SK-N-SH (cell line): ENCODE data around the gene HSPG2.

Experiments used
- EP300 ChIP-seq, 2 experiments: IDR thresholded peaks; 2 replicates each; pipeline versions ENCODE4 v1.4.0 to v1.6.1; 2012; ENCODE audit warnings: borderline replicate concordance in 1 of 2, low read depth in 1 of 2, low read length in 1 of 2
- RCOR1 ChIP-seq: fragments of 150-350 bp; IDR thresholded peaks from 2 replicates; pipeline ENCODE4 v1.6.1; 2017; ENCODE audit warnings: antibody characterized with exemption, low read length
- RXRA ChIP-seq: IDR thresholded peaks from 2 replicates; pipeline ENCODE4 v1.4.0; 2012; ENCODE audit warnings: low read depth, mild to moderate bottlenecking, borderline replicate concordance
- SIN3A ChIP-seq: IDR thresholded peaks from 2 replicates; pipeline ENCODE4 v1.6.1; 2012; ENCODE audit warnings: low read depth, mild to moderate bottlenecking, low read length, moderate library complexity, borderline replicate concordance
- SMC3 ChIP-seq: IDR thresholded peaks from 2 replicates; pipeline ENCODE4 v1.6.1; 2012; ENCODE audit warnings: low read depth, low read length, improper control_type of control experiment
- YY1 ChIP-seq: IDR thresholded peaks from 2 replicates; pipeline ENCODE4 v1.4.0; 2012; ENCODE audit warnings: low read depth, mild to moderate bottlenecking
- TF ChIP-seq, protein P1 (sequence below): fragments of 200-600 bp; sonication (generic); IDR thresholded peaks from 2 replicates; pipeline ENCODE4 v1.6.1; 2017; ENCODE audit warnings: antibody characterized with exemption, mild to moderate bottlenecking, moderate library complexity
- TF ChIP-seq, protein P2 (sequence below): IDR thresholded peaks from 2 replicates; pipeline ENCODE4 v1.4.0; 2012; ENCODE audit warnings: low read depth, borderline replicate concordance
- TF ChIP-seq, protein P3 (sequence below): IDR thresholded peaks from 2 replicates; pipeline ENCODE4 v1.4.0; 2012; ENCODE audit warnings: low read depth, borderline replicate concordance

DNA sequence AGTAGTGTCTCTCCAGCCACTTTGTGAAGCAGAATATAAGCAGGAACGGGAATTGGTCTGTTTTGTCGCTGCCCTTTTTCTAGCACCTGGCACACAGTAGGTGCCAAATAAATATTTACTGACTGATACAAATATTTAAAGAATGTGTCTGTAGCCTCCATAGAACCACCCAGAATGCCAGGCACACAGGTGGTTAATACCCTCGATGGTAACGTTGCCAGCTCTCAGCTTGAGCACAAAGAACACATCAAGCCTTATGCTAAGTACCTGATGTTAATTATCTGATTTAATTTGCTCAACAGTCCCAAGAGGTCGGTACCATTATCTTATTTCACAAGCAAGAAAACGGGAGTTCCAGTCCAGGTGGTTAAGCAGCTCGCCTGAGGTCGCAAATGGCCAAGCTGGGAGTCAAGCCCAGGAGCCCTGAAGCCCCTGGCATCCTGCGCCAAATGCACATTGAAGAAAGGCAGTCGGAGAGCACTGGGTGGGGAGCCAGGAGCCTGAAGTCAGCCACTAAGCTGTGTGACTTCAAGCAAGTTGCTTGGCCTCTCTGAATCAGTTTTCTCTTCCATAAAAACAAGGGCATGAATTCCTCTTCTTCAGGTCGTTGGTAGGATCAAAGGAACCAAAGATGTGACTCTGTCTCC lies 26.4 kb downstream of the HSPG2 start:
- TF ChIP-seq, protein P1, sequence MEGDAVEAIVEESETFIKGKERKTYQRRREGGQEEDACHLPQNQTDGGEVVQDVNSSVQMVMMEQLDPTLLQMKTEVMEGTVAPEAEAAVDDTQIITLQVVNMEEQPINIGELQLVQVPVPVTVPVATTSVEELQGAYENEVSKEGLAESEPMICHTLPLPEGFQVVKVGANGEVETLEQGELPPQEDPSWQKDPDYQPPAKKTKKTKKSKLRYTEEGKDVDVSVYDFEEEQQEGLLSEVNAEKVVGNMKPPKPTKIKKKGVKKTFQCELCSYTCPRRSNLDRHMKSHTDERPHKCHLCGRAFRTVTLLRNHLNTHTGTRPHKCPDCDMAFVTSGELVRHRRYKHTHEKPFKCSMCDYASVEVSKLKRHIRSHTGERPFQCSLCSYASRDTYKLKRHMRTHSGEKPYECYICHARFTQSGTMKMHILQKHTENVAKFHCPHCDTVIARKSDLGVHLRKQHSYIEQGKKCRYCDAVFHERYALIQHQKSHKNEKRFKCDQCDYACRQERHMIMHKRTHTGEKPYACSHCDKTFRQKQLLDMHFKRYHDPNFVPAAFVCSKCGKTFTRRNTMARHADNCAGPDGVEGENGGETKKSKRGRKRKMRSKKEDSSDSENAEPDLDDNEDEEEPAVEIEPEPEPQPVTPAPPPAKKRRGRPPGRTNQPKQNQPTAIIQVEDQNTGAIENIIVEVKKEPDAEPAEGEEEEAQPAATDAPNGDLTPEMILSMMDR = no peak
- TF ChIP-seq SMC3 = no peak
- TF ChIP-seq, protein P2, sequence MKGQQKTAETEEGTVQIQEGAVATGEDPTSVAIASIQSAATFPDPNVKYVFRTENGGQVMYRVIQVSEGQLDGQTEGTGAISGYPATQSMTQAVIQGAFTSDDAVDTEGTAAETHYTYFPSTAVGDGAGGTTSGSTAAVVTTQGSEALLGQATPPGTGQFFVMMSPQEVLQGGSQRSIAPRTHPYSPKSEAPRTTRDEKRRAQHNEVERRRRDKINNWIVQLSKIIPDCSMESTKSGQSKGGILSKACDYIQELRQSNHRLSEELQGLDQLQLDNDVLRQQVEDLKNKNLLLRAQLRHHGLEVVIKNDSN = no peak
- TF ChIP-seq SIN3A = no peak
- no peak for TF ChIP-seq RCOR1
- TF ChIP-seq EP300 (IDR thresholded peaks at IDR 0.05; ENCODE audit: borderline replicate concordance in 1 of 2, low read depth in 1 of 2, low read length in 1 of 2) = no peak
- no peak for TF ChIP-seq YY1
- TF ChIP-seq, protein P3, sequence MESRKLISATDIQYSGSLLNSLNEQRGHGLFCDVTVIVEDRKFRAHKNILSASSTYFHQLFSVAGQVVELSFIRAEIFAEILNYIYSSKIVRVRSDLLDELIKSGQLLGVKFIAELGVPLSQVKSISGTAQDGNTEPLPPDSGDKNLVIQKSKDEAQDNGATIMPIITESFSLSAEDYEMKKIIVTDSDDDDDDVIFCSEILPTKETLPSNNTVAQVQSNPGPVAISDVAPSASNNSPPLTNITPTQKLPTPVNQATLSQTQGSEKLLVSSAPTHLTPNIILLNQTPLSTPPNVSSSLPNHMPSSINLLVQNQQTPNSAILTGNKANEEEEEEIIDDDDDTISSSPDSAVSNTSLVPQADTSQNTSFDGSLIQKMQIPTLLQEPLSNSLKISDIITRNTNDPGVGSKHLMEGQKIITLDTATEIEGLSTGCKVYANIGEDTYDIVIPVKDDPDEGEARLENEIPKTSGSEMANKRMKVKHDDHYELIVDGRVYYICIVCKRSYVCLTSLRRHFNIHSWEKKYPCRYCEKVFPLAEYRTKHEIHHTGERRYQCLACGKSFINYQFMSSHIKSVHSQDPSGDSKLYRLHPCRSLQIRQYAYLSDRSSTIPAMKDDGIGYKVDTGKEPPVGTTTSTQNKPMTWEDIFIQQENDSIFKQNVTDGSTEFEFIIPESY = no peak
- no peak for TF ChIP-seq RXRA
